ENCODE measurements around the gene RIC8A. TPM values are rescaled to one million over a fixed set of nuclear protein-coding genes. Genes with fewer than 3 reads are reported as not detected.

RIC8A gene
- total and polyA plus RNA-seq, 2 of the 13 experiments (the other 11 are each of a cell fraction or from before 2014, with no cell fraction given) = 62.1 to 63.8 TPM

GRCh38 chr11:256952-257737 is 49.6 kb downstream of the RIC8A start (continued):
- TF ChIP-seq ZNF503 (CRISPR knock-in tag; IDR thresholded peaks at IDR 0.05) = no peak
- TF ChIP-seq MAFG (CRISPR knock-in tag; IDR thresholded peaks at IDR 0.05) = no peak
- no peak for TF ChIP-seq ZNF282 (IDR thresholded peaks at IDR 0.05; ENCODE audit: partially characterized antibody)
- no peak for TF ChIP-seq ZNF260 (CRISPR knock-in tag; IDR thresholded peaks at IDR 0.05; ENCODE audit: borderline replicate concordance, low read depth)
- no peak for TF ChIP-seq KAT8 (CRISPR knock-in tag; IDR thresholded peaks at IDR 0.05)
- no peak for TF ChIP-seq SP140L (CRISPR knock-in tag; IDR thresholded peaks at IDR 0.05; ENCODE audit: borderline replicate concordance)
- TF ChIP-seq ZNF615 (CRISPR knock-in tag; IDR thresholded peaks at IDR 0.05; ENCODE audit: borderline replicate concordance) = no peak

DNA sequence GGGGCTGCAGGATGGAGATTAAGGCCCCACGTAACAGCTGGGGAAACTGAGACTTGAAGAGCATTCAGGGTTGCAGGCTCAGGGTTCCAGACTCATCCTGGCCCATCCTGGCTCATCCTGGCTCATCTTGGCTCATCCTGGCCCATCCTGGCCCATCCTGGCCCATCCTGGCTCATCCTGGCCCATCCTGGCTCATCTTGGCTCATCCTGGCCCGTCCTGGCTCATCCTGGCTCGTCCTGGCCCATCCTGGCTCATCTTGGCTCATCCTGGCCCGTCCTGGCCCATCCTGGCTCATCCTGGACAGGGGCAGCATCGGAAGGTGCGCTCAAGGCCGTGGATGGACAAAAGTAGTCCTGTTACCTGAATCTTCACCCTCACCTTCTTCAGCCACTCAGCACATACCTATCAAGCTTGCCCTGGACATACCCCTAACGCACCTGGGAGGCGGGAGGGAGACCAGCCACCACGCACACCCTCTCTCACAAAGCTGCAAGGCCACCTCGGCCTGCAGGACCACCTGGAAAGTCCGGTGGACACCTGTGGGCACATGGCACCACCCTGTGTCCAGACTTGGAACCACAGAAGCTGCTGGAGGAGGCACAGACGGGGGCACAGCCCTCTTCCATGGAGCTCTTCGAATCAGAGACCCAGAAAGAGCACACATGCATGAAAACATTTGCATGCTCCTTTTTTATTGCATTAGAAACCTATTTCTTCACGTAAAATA is 50.4 kb downstream of the RIC8A start:
- H3K4me1 ChIP-seq (ENCODE audit: insufficient read depth, low read length) = peaks cover 8% of the 10 kb centered on the region; the same call in 1 of the 2 replicates
- no peaks in the 10 kb centered on the region for H3K79me2 ChIP-seq (ENCODE audit: insufficient read depth, low read length)
- H3K36me3 ChIP-seq (replicated peaks in 1 of 2; ENCODE audit: control insufficient read depth in 1 of 2, insufficient read depth in 2 of 2, low read length in 2 of 2) = peaks cover 7 to 8% of the 10 kb centered on the region in 2 experiments; a peak in 2 of 5 replicates
- FAIRE-seq (peak; percentile 50), ATAC-seq (peak; percentile 91), DNase-seq (ENCODE audit: low spot score) (peak; percentile 45)
- H2AFZ ChIP-seq (ENCODE audit: low read length) = no peak overlapping the region
- intact Hi-C loops (cut with micrococcal nuclease; ENCODE audit: unreplicated experiment) = no loop called here
- CTCF ChIA-PET (ENCODE audit: low intra/inter-chr PET ratio, low total read pairs) = no interaction called here
- H3K9me3 ChIP-seq (ENCODE audit: low read length) = no peaks in the 10 kb centered on the region
- POLR2A ChIA-PET = no interaction called here
- H3K27ac ChIP-seq (ENCODE audit: extremely low read length, insufficient read depth, low read length) = no peak overlapping the region
- H3K4me3 ChIP-seq (replicated peaks in 1 of 3; ENCODE audit: insufficient read depth in 1 of 3, low read depth in 2 of 3, low read length in 3 of 3) = no peak overlapping the region
- in situ Hi-C loops (cut with HindIII; ENCODE audit: extremely low pct_ligation_motif_present, low pct_unique_long_range_greater_than_20kb) = no loop called here
- H3K4me2 ChIP-seq (ENCODE audit: low read depth, low read length) = no peak overlapping the region
- WGBS (ENCODE audit: low lambda C conversion rate) = 47% methylated on average over 7 of the region's 15 CpGs
- no peaks in the 10 kb centered on the region for H4K20me1 ChIP-seq (ENCODE audit: insufficient read depth, low read length)
- no TSS peak for BruUV-seq (replicated peaks)
- H3K9ac ChIP-seq (ENCODE audit: insufficient read depth, low read depth, low read length) = no peak overlapping the region
- H3K27me3 ChIP-seq (ENCODE audit: control insufficient read depth in 1 of 2, insufficient read depth in 2 of 2, low read length in 2 of 2) = peaks cover 0 to 7% of the 10 kb centered on the region in 2 experiments; a peak in 1 of 5 replicates
- TF ChIP-seq RARG (CRISPR knock-in tag; IDR thresholded peaks at IDR 0.05; ENCODE audit: low read depth) (no peak), XRCC5 (optimal IDR thresholded peaks at IDR 0.05; ENCODE audit: low read length) (peak; percentile 32), ZNF296 (CRISPR knock-in tag; conservative IDR thresholded peaks at IDR 0.05) (no peak), ZBTB7A (CRISPR knock-in tag; IDR thresholded peaks at IDR 0.05) (peak; percentile 57; the same call in 1 of the 2 replicates), NCOA5 (CRISPR knock-in tag; IDR thresholded peaks at IDR 0.05) (no peak), SMAD1 (CRISPR knock-in tag; IDR thresholded peaks at IDR 0.05; ENCODE audit: borderline replicate concordance, low read depth) (no peak)
- TF ChIP-seq, protein P1, sequence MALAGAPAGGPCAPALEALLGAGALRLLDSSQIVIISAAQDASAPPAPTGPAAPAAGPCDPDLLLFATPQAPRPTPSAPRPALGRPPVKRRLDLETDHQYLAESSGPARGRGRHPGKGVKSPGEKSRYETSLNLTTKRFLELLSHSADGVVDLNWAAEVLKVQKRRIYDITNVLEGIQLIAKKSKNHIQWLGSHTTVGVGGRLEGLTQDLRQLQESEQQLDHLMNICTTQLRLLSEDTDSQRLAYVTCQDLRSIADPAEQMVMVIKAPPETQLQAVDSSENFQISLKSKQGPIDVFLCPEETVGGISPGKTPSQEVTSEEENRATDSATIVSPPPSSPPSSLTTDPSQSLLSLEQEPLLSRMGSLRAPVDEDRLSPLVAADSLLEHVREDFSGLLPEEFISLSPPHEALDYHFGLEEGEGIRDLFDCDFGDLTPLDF (CRISPR knock-in tag; IDR thresholded peaks at IDR 0.05) = no peak
- TF ChIP-seq, protein P2, sequence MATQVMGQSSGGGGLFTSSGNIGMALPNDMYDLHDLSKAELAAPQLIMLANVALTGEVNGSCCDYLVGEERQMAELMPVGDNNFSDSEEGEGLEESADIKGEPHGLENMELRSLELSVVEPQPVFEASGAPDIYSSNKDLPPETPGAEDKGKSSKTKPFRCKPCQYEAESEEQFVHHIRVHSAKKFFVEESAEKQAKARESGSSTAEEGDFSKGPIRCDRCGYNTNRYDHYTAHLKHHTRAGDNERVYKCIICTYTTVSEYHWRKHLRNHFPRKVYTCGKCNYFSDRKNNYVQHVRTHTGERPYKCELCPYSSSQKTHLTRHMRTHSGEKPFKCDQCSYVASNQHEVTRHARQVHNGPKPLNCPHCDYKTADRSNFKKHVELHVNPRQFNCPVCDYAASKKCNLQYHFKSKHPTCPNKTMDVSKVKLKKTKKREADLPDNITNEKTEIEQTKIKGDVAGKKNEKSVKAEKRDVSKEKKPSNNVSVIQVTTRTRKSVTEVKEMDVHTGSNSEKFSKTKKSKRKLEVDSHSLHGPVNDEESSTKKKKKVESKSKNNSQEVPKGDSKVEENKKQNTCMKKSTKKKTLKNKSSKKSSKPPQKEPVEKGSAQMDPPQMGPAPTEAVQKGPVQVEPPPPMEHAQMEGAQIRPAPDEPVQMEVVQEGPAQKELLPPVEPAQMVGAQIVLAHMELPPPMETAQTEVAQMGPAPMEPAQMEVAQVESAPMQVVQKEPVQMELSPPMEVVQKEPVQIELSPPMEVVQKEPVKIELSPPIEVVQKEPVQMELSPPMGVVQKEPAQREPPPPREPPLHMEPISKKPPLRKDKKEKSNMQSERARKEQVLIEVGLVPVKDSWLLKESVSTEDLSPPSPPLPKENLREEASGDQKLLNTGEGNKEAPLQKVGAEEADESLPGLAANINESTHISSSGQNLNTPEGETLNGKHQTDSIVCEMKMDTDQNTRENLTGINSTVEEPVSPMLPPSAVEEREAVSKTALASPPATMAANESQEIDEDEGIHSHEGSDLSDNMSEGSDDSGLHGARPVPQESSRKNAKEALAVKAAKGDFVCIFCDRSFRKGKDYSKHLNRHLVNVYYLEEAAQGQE (IDR thresholded peaks at IDR 0.05; ENCODE audit: borderline replicate concordance in 1 of 2, low read depth in 1 of 2, low read length in 2 of 2) = no peak
